ENCODE data around the gene KIAA1958. TPM values are rescaled to one million over a fixed set of nuclear protein-coding genes. Genes with fewer than 3 reads are reported as not detected.

KIAA1958 gene
- total and polyA plus RNA-seq, 12 donors, result 0.59 to 7.7 (median 6.1) TPM

DNA sequence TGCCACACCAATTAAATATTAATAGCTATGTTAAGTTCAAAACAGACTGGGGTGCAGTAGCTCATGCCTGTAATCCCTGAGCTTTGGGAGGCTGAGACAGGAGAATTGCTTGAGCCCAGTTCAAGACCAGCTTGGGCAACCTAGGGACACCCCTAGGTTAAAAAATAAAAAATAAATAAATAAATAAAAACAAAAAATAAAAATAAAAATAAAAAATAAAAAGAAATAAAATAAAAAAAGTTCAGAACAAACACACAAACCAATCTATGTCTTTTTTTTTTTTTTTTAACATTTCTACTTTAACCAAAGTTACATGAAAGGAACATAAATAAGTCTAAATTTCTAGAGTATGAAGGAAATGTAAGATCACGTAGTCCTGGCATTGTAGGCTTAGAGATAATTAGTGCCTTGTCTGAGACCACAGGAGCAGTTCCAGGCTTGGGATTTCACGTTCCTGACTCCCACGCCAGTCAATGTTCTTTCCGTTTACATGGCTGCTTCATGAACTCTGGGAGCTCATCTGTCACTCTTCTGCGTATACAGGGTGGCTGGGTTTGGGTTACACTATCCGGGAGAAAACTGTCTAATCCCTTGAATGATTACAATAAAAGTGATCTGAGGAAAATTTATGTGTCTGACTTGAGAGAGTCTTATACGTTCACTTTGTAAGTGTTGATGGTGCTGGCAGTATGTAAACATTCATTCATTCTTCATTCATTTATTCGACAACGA is 85.2 kb downstream of the KIAA1958 start:
- no peak overlapping the region for H3K27ac ChIP-seq
- 90 to 93% methylated on average over 9 of the region's 9 CpGs for WGBS, 2 donors
- TF ChIP-seq, protein P1, sequence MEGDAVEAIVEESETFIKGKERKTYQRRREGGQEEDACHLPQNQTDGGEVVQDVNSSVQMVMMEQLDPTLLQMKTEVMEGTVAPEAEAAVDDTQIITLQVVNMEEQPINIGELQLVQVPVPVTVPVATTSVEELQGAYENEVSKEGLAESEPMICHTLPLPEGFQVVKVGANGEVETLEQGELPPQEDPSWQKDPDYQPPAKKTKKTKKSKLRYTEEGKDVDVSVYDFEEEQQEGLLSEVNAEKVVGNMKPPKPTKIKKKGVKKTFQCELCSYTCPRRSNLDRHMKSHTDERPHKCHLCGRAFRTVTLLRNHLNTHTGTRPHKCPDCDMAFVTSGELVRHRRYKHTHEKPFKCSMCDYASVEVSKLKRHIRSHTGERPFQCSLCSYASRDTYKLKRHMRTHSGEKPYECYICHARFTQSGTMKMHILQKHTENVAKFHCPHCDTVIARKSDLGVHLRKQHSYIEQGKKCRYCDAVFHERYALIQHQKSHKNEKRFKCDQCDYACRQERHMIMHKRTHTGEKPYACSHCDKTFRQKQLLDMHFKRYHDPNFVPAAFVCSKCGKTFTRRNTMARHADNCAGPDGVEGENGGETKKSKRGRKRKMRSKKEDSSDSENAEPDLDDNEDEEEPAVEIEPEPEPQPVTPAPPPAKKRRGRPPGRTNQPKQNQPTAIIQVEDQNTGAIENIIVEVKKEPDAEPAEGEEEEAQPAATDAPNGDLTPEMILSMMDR (IDR thresholded peaks at IDR 0.05), result no peak
- no peaks in the 10 kb centered on the region for H3K27me3 ChIP-seq
- no peak overlapping the region for H3K4me3 ChIP-seq
- intact Hi-C loops (cut with DNase I), result no loop called here
- no peaks in the 10 kb centered on the region for H3K9me3 ChIP-seq
- H3K4me1 ChIP-seq, result peaks cover 0 to 12% (median 4%) of the 10 kb centered on the region in 9 donors
- DNase-seq (no peak), ATAC-seq (no peak)
- peaks cover 0 to 10% (median 0%) of the 10 kb centered on the region in 9 donors for H3K36me3 ChIP-seq

DNA sequence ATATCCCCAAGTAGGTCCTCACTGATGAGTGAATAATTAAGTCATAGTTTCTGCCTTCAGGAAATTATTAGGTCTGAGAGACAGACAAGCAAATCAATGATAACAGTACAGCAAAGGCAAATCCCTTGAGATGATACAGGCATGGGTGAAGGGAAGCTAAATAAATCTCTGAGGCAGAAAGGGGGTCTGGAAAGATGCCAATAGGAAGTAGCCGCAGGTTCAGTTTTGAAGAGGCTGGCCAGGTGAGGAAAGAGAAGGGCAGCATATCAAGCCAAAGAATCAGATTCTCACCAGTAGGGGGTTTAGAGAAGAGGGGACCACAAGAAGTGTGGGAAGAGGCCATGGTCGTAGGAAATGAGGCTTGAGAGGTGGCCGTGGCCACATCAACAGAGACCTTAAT is 85.8 kb downstream of the KIAA1958 start:
- 59 to 65% methylated on average over 3 of the region's 3 CpGs for WGBS, 2 donors
- H3K9me3 ChIP-seq, result no peaks in the 10 kb centered on the region
- intact Hi-C loops (cut with DNase I), result no loop called here
- H3K27ac ChIP-seq, result no peak overlapping the region
- no peak overlapping the region for H3K4me3 ChIP-seq
- TF ChIP-seq, protein P1 (IDR thresholded peaks at IDR 0.05), result no peak
- no peaks in the 10 kb centered on the region for H3K27me3 ChIP-seq
- no peak for DNase-seq
- peaks cover 0 to 12% (median 4%) of the 10 kb centered on the region in 9 donors for H3K4me1 ChIP-seq
- peaks cover 0 to 10% (median 0%) of the 10 kb centered on the region in 9 donors for H3K36me3 ChIP-seq
- ATAC-seq, result no peak

DNA sequence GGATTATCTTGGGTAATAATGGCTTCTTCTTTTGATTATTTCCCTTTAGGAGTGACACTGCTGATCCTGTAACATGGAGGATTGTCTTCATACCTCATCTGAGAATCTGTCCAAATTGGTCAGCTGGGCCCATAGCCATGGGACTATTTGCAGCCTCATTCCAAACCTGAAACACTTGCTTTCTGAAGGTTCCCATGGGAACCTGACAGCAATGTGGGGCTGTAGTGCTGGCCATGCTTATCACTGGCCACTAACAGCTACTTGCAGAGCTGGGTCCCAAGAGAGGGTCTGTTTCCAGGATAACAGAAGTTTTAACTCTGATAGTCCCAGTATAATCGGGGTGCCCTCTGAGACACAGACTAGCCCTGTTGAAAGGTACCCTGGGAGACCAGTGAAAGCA is 87.4 kb downstream of the KIAA1958 start:
- H3K9me3 ChIP-seq, result no peaks in the 10 kb centered on the region
- no peak overlapping the region for H3K4me3 ChIP-seq
- 36 to 68% methylated on average over 1 of the region's 1 CpG for WGBS, 2 donors
- peaks cover 0 to 10% (median 0%) of the 10 kb centered on the region in 9 donors for H3K36me3 ChIP-seq
- DNase-seq (no peak), ATAC-seq (no peak)
- H3K27me3 ChIP-seq, result no peaks in the 10 kb centered on the region
- no peak overlapping the region for H3K27ac ChIP-seq
- H3K4me1 ChIP-seq, result peaks cover 0 to 12% (median 4%) of the 10 kb centered on the region in 9 donors
- intact Hi-C loops (cut with DNase I), result no loop called here
- TF ChIP-seq, protein P1 (IDR thresholded peaks at IDR 0.05), result no peak

DNA sequence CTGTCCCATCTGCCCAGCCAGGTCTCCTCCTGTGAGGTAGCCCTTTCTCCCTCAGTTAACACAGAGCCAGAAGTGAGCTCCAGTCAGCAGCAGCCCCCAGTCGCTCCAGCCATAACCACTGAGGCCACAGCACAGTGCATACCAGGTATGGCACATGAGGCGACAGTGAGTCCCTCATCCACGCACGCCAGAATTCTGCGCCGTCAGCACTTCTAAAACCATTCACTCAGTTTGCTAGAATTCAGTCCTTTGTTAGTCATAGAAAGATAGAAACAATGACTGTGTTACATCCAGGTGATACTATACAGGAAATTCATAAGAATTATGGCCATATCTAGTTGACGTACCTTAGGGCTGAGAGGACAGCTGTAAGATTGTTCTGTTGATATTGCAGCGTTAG is 88.5 kb downstream of the KIAA1958 start:
- DNase-seq, result no peak
- 96 to 98% methylated on average over 8 of the region's 8 CpGs for WGBS, 2 donors
- Histone ChIP-seq H3K27ac (no peak overlapping the region), H3K9me3 (no peaks in the 10 kb centered on the region), H3K27me3 (no peaks in the 10 kb centered on the region), H3K36me3 (peaks cover 0 to 10% (median 0%) of the 10 kb centered on the region in 9 donors), H3K4me1 (peaks cover 0 to 9% (median 4%) of the 10 kb centered on the region in 9 donors), H3K4me3 (no peak overlapping the region)
- TF ChIP-seq, protein P1 (IDR thresholded peaks at IDR 0.05), result no peak
- intact Hi-C loops (cut with DNase I), result no loop called here
- ATAC-seq, result no peak
